H1 (cell line): ENCODE results near the gene NTRK1.
A peak's percentile ranks its signal among the peaks of the same experiment; 100 is the strongest.

ENCODE experiments used
- CEBPB ChIP-seq: IDR thresholded peaks from 2 replicates; pipeline ENCODE4 v1.6.1; 2012; ENCODE audit warnings: low read depth, low read length
- CTCF ChIP-seq, 3 experiments: IDR thresholded peaks; 1 replicate in 2 of 3; 2 replicates in 1 of 3; pipeline versions ENCODE4 v1.5.1 to v1.6.1; 2011; ENCODE audit warnings: low read length in 3 of 3, mild to moderate bottlenecking in 3 of 3, inconsistent platforms in 2 of 3, low read depth in 1 of 3, moderate library complexity in 1 of 3; ENCODE audit not compliant: insufficient read depth in 1 of 3; ENCODE audit errors: control extremely low read depth in 1 of 3
- EZH2 ChIP-seq: fragments of 200-600 bp; sonication (generic); IDR thresholded peaks from 2 replicates; pipeline ENCODE4 v1.7.1; 2012; ENCODE audit warnings: low read depth, mild to moderate bottlenecking, moderate library complexity, low read length, inconsistent platforms; ENCODE audit not compliant: severe bottlenecking
- MAX ChIP-seq: IDR thresholded peaks from 2 replicates; pipeline ENCODE4 v1.6.1; 2012; ENCODE audit warnings: inconsistent platforms
- PHF8 ChIP-seq: fragments of 200-600 bp; sonication (generic); conservative IDR thresholded peaks from 2 replicates; pipeline ENCODE4 v1.7.1; 2012; ENCODE audit warnings: low read depth, mild to moderate bottlenecking, inconsistent platforms, low read length, moderate library complexity
- POLR2A ChIP-seq, 2 experiments: IDR thresholded peaks; 1 replicate in 1 of 2; 2 replicates in 1 of 2; pipeline ENCODE4 v1.6.1; 2011; ENCODE audit warnings: low read depth in 2 of 2, low read length in 2 of 2, mild to moderate bottlenecking in 2 of 2; ENCODE audit errors: control extremely low read depth in 1 of 2
- RAD21 ChIP-seq, 2 experiments: IDR thresholded peaks in 1 of 2; conservative IDR thresholded peaks in 1 of 2; 2 replicates each; pipeline ENCODE4 v1.6.1; 2011; ENCODE audit warnings: low read depth in 2 of 2, low read length in 2 of 2, improper control_type of control experiment in 1 of 2, inconsistent platforms in 1 of 2, mild to moderate bottlenecking in 1 of 2, moderate library complexity in 1 of 2
- USF2 ChIP-seq: IDR thresholded peaks from 2 replicates; pipeline ENCODE4 v1.6.1; 2011; ENCODE audit warnings: low read length, improper control_type of control experiment

GRCh38 chr1:156912861-156913808 is 52.5 kb downstream of the NTRK1 start:
- TF ChIP-seq EZH2 (no peak), PHF8 (no peak), MAX (no peak), CTCF (IDR thresholded peaks at IDR 0.05; ENCODE audit: control extremely low read depth in 1 of 3, insufficient read depth in 1 of 3, low read depth in 1 of 3, low read length in 3 of 3) (peak in 2 of 3 experiments; percentile 38 to 56; a peak in 3 of 4 replicates), POLR2A (IDR thresholded peaks at IDR 0.05; ENCODE audit: control extremely low read depth in 1 of 2, low read depth in 2 of 2, low read length in 2 of 2) (no peak), CEBPB (no peak), RAD21 (IDR thresholded peaks at IDR 0.05 in 1 of 2, conservative IDR thresholded peaks at IDR 0.05 in 1 of 2; ENCODE audit: low read depth in 2 of 2, low read length in 2 of 2) (no peak; a peak in 1 of 4 replicates), USF2 (no peak)
